ENCODE measurements around the gene CDK11A. TPM values are rescaled to one million over a fixed set of nuclear protein-coding genes. Genes with fewer than 3 reads are reported as not detected.
"Not testable (repeated sequence)": the region's sequence is repeated elsewhere in the genome, so short reads cannot be mapped to it uniquely, and the experiment has no call there.

CDK11A gene
- total RNA-seq, 1 experiment from 2014 or later: 56.1 TPM

DNA sequence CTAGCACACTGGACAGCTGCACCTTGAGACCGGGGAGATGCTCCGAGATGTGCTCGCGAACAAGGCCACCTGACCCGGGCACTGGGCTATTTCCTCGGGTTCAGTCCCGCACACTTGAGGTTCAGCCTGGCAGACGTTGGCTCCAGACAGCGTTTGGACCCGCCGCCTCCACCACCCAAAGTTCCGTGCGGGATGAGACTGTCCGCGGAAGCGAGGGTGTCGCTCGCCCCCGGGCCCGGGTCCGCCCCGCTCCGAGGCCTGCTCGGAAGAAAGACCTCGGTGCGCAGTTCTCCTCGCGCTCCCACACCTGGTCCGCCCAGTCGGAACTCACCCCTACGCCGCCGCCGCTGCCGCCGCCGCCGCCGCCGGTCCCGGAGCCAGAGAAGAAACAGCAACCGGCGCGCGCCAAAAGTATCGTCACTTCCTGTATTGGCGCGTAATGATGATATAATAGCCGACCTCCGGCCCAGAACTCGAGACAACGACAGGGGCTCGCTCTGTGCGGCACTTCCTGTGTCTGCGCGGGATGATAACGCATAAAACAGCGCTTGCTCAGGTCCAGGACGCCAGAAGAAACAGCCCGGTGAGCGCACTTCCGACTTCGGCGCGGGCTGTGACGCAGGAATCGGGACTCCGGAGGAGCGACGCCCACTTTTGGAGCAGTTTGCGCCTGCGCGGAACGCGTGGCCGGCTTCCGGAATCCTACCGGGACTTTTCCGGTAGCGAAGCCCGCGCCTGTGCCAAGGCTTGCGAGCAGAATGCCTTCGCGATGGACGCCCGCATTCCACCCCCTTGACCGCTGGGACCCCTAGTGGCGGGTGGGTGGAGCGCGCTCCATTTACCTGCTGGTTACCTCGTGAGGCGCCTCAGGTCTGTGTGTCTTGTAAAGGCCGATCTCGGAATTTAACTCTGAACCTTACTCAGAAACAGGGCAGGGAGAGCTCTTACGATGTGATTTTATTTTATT is 65.3 kb downstream of the CDK11A start, which contains the start of gene CDK11B:
Gene CDK11B, minus strand, starts transcription at position 422 of the 967 bp plus-strand sequence. CDS start 1,519 bp downstream, outside the sequence.
- CTCF ChIA-PET: interaction anchor here (0.6 kb wide), 1 partner anchor 250 kb away, joined by 3 read pairs; no protein-coding TSS in a partner anchor
- TF ChIP-seq, protein P1, sequence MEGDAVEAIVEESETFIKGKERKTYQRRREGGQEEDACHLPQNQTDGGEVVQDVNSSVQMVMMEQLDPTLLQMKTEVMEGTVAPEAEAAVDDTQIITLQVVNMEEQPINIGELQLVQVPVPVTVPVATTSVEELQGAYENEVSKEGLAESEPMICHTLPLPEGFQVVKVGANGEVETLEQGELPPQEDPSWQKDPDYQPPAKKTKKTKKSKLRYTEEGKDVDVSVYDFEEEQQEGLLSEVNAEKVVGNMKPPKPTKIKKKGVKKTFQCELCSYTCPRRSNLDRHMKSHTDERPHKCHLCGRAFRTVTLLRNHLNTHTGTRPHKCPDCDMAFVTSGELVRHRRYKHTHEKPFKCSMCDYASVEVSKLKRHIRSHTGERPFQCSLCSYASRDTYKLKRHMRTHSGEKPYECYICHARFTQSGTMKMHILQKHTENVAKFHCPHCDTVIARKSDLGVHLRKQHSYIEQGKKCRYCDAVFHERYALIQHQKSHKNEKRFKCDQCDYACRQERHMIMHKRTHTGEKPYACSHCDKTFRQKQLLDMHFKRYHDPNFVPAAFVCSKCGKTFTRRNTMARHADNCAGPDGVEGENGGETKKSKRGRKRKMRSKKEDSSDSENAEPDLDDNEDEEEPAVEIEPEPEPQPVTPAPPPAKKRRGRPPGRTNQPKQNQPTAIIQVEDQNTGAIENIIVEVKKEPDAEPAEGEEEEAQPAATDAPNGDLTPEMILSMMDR (conservative IDR thresholded peaks at IDR 0.05; ENCODE audit: low read depth, low read length): peak; percentile 38; the same call in 1 of the 2 replicates
- POLR2A ChIA-PET (ENCODE audit: low non-redundant PET): not testable (repeated sequence)

More for the DNA sequence above, 65.3 kb downstream of the CDK11A start, which contains the start of gene CDK11B:
- Histone ChIP-seq H3K27ac (ENCODE audit: low read depth, low read length, poor library complexity, severe bottlenecking) (peak within 1 kb of the TSS; percentile 100), H3K4me3 (ENCODE audit: low read depth, low read length, poor library complexity, severe bottlenecking) (peak within 1 kb of the TSS; percentile 90), H3K36me3 (ENCODE audit: insufficient read depth, low read length, poor library complexity, severe bottlenecking) (peaks cover 30% of the 10 kb centered on the region)
- H3K27me3 ChIP-seq (replicated peaks; ENCODE audit: insufficient read depth, low read depth, low read length, poor library complexity); H3K4me1 ChIP-seq (ENCODE audit: insufficient read depth, low read length, poor library complexity, severe bottlenecking); BruUV-seq (replicated peaks); H3K9me3 ChIP-seq (ENCODE audit: low read depth, low read length, poor library complexity, severe bottlenecking): not testable (repeated sequence)
- intact Hi-C loops (cut with micrococcal nuclease; ENCODE audit: unreplicated experiment): loop anchor here (5.0 kb wide), 1 partner anchor 63 kb away; the partner anchor contains the start of gene CDK11A
- DNase-seq (ENCODE audit: low spot score): peak; percentile 97

Other genes with a start within 250 kb of the CDK11A start
- gene ATAD3A, start 212.2 kb downstream of the CDK11A start, total RNA-seq (2021): 83.1 and 92.7 TPM in 2 replicates
- gene TMEM240, start 183.7 kb downstream of the CDK11A start, total RNA-seq (2021): 6.8 and 9.1 TPM in 2 replicates
- 182 and 193 TPM in 2 replicates for gene SSU72, start 149.5 kb downstream of the CDK11A start, total RNA-seq (2021)
- 1.7 and 2.5 TPM in 2 replicates for gene FNDC10, start 124.2 kb downstream of the CDK11A start, total RNA-seq (2021)
- gene MIB2, start 108.9 kb downstream of the CDK11A start, total RNA-seq (2021): 38.7 and 49.8 TPM in 2 replicates
- gene MMP23B, start 92.2 kb downstream of the CDK11A start, total RNA-seq (2021): 0.55 and 0.67 TPM in 2 replicates
- gene CDK11B, start 65.4 kb downstream of the CDK11A start, total RNA-seq (2021): 38.1 and 39.4 TPM in 2 replicates
- 56.3 and 60.5 TPM in 2 replicates for gene SLC35E2B, start 31.6 kb downstream of the CDK11A start, total RNA-seq (2021)
- 81.3 and 86.2 TPM in 2 replicates for gene NADK, start 54.1 kb upstream of the CDK11A start, total RNA-seq (2021)
- 610 and 611 TPM in 2 replicates for gene GNB1, start 166.7 kb upstream of the CDK11A start, total RNA-seq (2021)
- gene CALML6, start 190.9 kb upstream of the CDK11A start, total RNA-seq (2021): 0.28 TPM in 1 of 2 replicates, not detected in the other
- 4.1 and 10.3 TPM in 2 replicates for gene TMEM52, start 194.9 kb upstream of the CDK11A start, total RNA-seq (2021)